HepG2 (cell line): ENCODE measurements around the gene AOX1. TPM values are rescaled to one million over a fixed set of nuclear protein-coding genes. Genes with fewer than 3 reads are reported as not detected.

Experiments
- ATF7-NPFF ChIP-seq: sonication (generic); formaldehyde crosslinking; IDR thresholded peaks from 2 replicates; pipeline ENCODE4 v1.8.1; 2023; ENCODE audit warnings: mild to moderate bottlenecking, low read depth, missing genetic modification reagents, moderate library complexity
- BCL6 ChIP-seq: IDR thresholded peaks from 2 replicates; pipeline ENCODE4 v1.6.1; 2016; ENCODE audit warnings: missing genetic modification reagents, missing compliant biosample characterization
- DMAP1 ChIP-seq: IDR thresholded peaks from 2 replicates; pipeline ENCODE4 v1.6.1; 2016
- GTF3A ChIP-seq: sonication (generic); formaldehyde crosslinking; conservative IDR thresholded peaks from 2 replicates; pipeline ENCODE4 v1.4.0; 2020; ENCODE audit warnings: mild to moderate bottlenecking, missing genetic modification reagents
- KDM4B ChIP-seq: sonication (generic); formaldehyde crosslinking; IDR thresholded peaks from 2 replicates; pipeline ENCODE4 v1.4.0; 2020; ENCODE audit warnings: missing genetic modification reagents
- KDM5A ChIP-seq: fragments of 200-600 bp; sonication (generic); IDR thresholded peaks from 2 replicates; pipeline ENCODE4 v1.7.0; 2018; ENCODE audit warnings: antibody characterized with exemption, mild to moderate bottlenecking, low read length, borderline replicate concordance
- NR2F2 ChIP-seq: IDR thresholded peaks from 2 replicates; pipeline ENCODE4 v1.6.1; 2012; ENCODE audit warnings: low read depth, inconsistent platforms, borderline replicate concordance
- PHF8 ChIP-seq: sonication (generic); formaldehyde crosslinking; IDR thresholded peaks from 2 replicates; pipeline ENCODE4 v1.5.0; 2020; ENCODE audit warnings: missing genetic modification reagents
- REPIN1 ChIP-seq: sonication (generic); formaldehyde crosslinking; IDR thresholded peaks from 2 replicates; pipeline ENCODE4 v1.8.0; 2022; ENCODE audit warnings: missing genetic modification reagents, low read depth, mild to moderate bottlenecking, borderline replicate concordance
- RFX1 ChIP-seq: fragments of 450-650 bp; IDR thresholded peaks from 2 replicates; pipeline ENCODE4 v1.6.1; 2017
- TMF1 ChIP-seq: sonication (generic); formaldehyde crosslinking; IDR thresholded peaks from 2 replicates; pipeline ENCODE4 v1.8.1; 2022; ENCODE audit warnings: low read depth, missing genetic modification reagents
- ZC3H4 ChIP-seq: sonication (generic); formaldehyde crosslinking; IDR thresholded peaks from 2 replicates; pipeline ENCODE4 v1.4.0; 2020; ENCODE audit warnings: missing genetic modification reagents, borderline replicate concordance
- ZFAT ChIP-seq: sonication (generic); formaldehyde crosslinking; conservative IDR thresholded peaks from 2 replicates; pipeline ENCODE4 v1.8.1; 2023; ENCODE audit warnings: missing genetic modification reagents, inconsistent platforms
- ZNF124 ChIP-seq: sonication (generic); formaldehyde crosslinking; IDR thresholded peaks from 2 replicates; pipeline ENCODE4 v1.4.0; 2020; ENCODE audit warnings: missing genetic modification reagents
- ZNF138 ChIP-seq: sonication (generic); formaldehyde crosslinking; IDR thresholded peaks from 2 replicates; pipeline ENCODE4 v1.5.0; 2020; ENCODE audit warnings: mild to moderate bottlenecking, low read depth, missing genetic modification reagents
- ZNF224 ChIP-seq: sonication (generic); formaldehyde crosslinking; IDR thresholded peaks from 2 replicates; pipeline ENCODE4 v1.5.0; 2020; ENCODE audit warnings: mild to moderate bottlenecking, missing genetic modification reagents
- ZNF230 ChIP-seq: sonication (generic); formaldehyde crosslinking; IDR thresholded peaks from 2 replicates; pipeline ENCODE4 v1.4.0; 2020; ENCODE audit warnings: mild to moderate bottlenecking, missing genetic modification reagents
- ZNF256 ChIP-seq: sonication (generic); formaldehyde crosslinking; conservative IDR thresholded peaks from 2 replicates; pipeline ENCODE4 v1.4.0; 2020; ENCODE audit warnings: missing genetic modification reagents
- ZNF282 ChIP-seq: fragments of 450-650 bp; IDR thresholded peaks from 2 replicates; pipeline ENCODE4 v1.6.1; 2018; ENCODE audit not compliant: partially characterized antibody
- ZNF333 ChIP-seq: sonication (generic); formaldehyde crosslinking; IDR thresholded peaks from 2 replicates; pipeline ENCODE4 v1.4.0; 2020; ENCODE audit warnings: mild to moderate bottlenecking, missing genetic modification reagents, borderline replicate concordance
- ZNF670 ChIP-seq: sonication (generic); formaldehyde crosslinking; IDR thresholded peaks from 2 replicates; pipeline ENCODE4 v1.8.0; 2022; ENCODE audit warnings: mild to moderate bottlenecking, missing genetic modification reagents, borderline replicate concordance
- ZNF788 ChIP-seq: sonication (generic); formaldehyde crosslinking; IDR thresholded peaks from 2 replicates; pipeline ENCODE4 v1.5.0; 2020; ENCODE audit warnings: mild to moderate bottlenecking, missing genetic modification reagents, borderline replicate concordance
- ZSCAN29 ChIP-seq: sonication (generic); formaldehyde crosslinking; conservative IDR thresholded peaks from 2 replicates; pipeline ENCODE4 v1.4.0; 2020; ENCODE audit warnings: mild to moderate bottlenecking, missing genetic modification reagents
- polyA plus RNA-seq, 8 experiments: library from polyadenylated mRNA; depleted of rRNA in 3 of 8; stranded (reverse) in 7 of 8; unstranded in 1 of 8; fragments of >200 nt; fragmentation: Illumina TruSeq in 4 of 8; extraction: Trizol in 4 of 8; gene quantifications; 2 replicates each; pipeline versions ENCODE4 v1.2.1 to v1.2.3, GENCODE V29; 2011 to 2016; ENCODE audit warnings: low read depth in 4 of 8, missing spikeins in 1 of 8, mixed read lengths in 1 of 8; ENCODE audit not compliant: insufficient read depth in 1 of 8
- total RNA-seq, 5 experiments: library from RNA; depleted of rRNA; stranded (reverse); fragments of >200 nt; fragmentation: Illumina TruSeq; extraction: Trizol; gene quantifications; 2 replicates each; pipeline ENCODE4 v1.2.3, GENCODE V29; 2016; ENCODE audit warnings: low read depth in 1 of 5
- TF ChIP-seq, protein P1 (sequence below): sonication (generic); formaldehyde crosslinking; conservative IDR thresholded peaks from 2 replicates; pipeline ENCODE4 v1.4.0; 2020; ENCODE audit warnings: missing genetic modification reagents
- TF ChIP-seq, protein P2 (sequence below), 2 experiments: fragments of 450-650 bp in 1 of 2; sonication (generic) in 1 of 2; formaldehyde crosslinking; IDR thresholded peaks; 2 replicates each; pipeline versions ENCODE4 v1.5.0 to v1.8.0; 2020 to 2022; ENCODE audit warnings: mild to moderate bottlenecking in 1 of 2, missing genetic modification reagents in 1 of 2
- TF ChIP-seq, protein P3 (sequence below): sonication (generic); formaldehyde crosslinking; IDR thresholded peaks from 2 replicates; pipeline ENCODE4 v1.5.0; 2020; ENCODE audit warnings: mild to moderate bottlenecking, missing genetic modification reagents, moderate library complexity
- TF ChIP-seq, protein P4 (sequence below): sonication (generic); formaldehyde crosslinking; IDR thresholded peaks from 2 replicates; pipeline ENCODE4 v1.5.0; 2020; ENCODE audit warnings: mild to moderate bottlenecking, low read depth, missing genetic modification reagents, borderline replicate concordance
- TF ChIP-seq, protein P5 (sequence below): IDR thresholded peaks from 2 replicates; pipeline ENCODE4 v1.6.1; 2016; ENCODE audit warnings: low read depth

Gene AOX1
- total and polyA plus RNA-seq, 2 of the 13 experiments (the other 11 are each of a cell fraction or from before 2014, with no cell fraction given), result 9.2 to 18.0 TPM

DNA sequence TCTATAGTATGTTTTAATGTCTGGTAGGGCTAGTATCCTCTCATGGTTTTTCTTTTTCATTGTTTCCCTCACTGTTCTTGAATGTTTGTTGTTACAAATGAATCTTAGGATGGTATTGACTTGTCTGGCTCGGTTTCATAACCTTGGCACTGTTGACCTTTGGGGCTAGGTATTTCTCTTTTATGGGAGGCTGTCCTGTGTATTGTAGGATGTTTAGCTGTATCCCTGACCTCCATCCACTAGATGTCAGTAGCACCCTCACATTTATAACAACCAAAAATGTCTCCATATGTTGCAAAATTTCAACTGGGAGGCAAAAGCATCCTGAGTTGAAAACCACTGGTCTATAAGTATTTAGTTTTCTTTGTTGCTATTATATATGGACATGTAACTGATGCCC, 7.0 kb upstream of the AOX1 start (continued):
- TF ChIP-seq DMAP1 (no peak), ZNF124 (no peak), ZSCAN29 (CRISPR knock-in tag) (no peak), GTF3A (CRISPR knock-in tag) (no peak), ZNF230 (CRISPR knock-in tag) (no peak), ZNF670 (0 out of 2 replicates have a peak, but pooled peaks have one; percentile 40), PHF8 (CRISPR knock-in tag) (no peak), ZNF138 (CRISPR knock-in tag) (no peak), REPIN1 (CRISPR knock-in tag) (peak; percentile 47; the same call in 1 of the 2 replicates), TMF1 (no peak), ATF7-NPFF (CRISPR knock-in tag) (no peak), RFX1 (no peak), ZC3H4 (CRISPR knock-in tag) (no peak), KDM5A (peak; percentile 33; the same call in 1 of the 2 replicates), ZNF788 (CRISPR knock-in tag) (no peak), KDM4B (CRISPR knock-in tag) (no peak), ZNF256 (CRISPR knock-in tag) (no peak), NR2F2 (peak; percentile 78), ZFAT (CRISPR knock-in tag) (no peak), ZNF224 (no peak), ZNF282 (no peak), BCL6 (CRISPR knock-in tag) (peak; percentile 81), ZNF333 (CRISPR knock-in tag) (no peak)
- TF ChIP-seq, protein P1, sequence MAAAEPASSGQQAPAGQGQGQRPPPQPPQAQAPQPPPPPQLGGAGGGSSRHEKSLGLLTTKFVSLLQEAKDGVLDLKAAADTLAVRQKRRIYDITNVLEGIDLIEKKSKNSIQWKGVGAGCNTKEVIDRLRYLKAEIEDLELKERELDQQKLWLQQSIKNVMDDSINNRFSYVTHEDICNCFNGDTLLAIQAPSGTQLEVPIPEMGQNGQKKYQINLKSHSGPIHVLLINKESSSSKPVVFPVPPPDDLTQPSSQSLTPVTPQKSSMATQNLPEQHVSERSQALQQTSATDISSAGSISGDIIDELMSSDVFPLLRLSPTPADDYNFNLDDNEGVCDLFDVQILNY (CRISPR knock-in tag), result no peak
- TF ChIP-seq, protein P2, sequence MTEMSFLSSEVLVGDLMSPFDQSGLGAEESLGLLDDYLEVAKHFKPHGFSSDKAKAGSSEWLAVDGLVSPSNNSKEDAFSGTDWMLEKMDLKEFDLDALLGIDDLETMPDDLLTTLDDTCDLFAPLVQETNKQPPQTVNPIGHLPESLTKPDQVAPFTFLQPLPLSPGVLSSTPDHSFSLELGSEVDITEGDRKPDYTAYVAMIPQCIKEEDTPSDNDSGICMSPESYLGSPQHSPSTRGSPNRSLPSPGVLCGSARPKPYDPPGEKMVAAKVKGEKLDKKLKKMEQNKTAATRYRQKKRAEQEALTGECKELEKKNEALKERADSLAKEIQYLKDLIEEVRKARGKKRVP (CRISPR knock-in tag; IDR thresholded peaks at IDR 0.05), result peak in 1 of 2 experiments; percentile 63; a peak in 2 of 4 replicates
- TF ChIP-seq, protein P3, sequence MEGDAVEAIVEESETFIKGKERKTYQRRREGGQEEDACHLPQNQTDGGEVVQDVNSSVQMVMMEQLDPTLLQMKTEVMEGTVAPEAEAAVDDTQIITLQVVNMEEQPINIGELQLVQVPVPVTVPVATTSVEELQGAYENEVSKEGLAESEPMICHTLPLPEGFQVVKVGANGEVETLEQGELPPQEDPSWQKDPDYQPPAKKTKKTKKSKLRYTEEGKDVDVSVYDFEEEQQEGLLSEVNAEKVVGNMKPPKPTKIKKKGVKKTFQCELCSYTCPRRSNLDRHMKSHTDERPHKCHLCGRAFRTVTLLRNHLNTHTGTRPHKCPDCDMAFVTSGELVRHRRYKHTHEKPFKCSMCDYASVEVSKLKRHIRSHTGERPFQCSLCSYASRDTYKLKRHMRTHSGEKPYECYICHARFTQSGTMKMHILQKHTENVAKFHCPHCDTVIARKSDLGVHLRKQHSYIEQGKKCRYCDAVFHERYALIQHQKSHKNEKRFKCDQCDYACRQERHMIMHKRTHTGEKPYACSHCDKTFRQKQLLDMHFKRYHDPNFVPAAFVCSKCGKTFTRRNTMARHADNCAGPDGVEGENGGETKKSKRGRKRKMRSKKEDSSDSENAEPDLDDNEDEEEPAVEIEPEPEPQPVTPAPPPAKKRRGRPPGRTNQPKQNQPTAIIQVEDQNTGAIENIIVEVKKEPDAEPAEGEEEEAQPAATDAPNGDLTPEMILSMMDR (CRISPR knock-in tag), result peak; percentile 88
- TF ChIP-seq, protein P4, sequence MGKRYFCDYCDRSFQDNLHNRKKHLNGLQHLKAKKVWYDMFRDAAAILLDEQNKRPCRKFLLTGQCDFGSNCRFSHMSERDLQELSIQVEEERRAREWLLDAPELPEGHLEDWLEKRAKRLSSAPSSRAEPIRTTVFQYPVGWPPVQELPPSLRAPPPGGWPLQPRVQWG, result no peak
- TF ChIP-seq, protein P5, sequence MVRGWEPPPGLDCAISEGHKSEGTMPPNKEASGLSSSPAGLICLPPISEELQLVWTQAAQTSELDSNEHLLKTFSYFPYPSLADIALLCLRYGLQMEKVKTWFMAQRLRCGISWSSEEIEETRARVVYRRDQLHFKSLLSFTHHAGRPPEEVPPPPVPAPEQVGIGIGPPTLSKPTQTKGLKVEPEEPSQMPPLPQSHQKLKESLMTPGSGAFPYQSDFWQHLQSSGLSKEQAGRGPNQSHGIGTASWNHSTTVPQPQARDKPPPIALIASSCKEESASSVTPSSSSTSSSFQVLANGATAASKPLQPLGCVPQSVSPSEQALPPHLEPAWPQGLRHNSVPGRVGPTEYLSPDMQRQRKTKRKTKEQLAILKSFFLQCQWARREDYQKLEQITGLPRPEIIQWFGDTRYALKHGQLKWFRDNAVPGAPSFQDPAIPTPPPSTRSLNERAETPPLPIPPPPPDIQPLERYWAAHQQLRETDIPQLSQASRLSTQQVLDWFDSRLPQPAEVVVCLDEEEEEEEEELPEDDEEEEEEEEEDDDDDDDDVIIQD (CRISPR knock-in tag), result peak; percentile 85
